GM13977 (cell line): Measurements from ENCODE around the gene PLCG1.

Experiments used
- DNase-seq: peaks from one replicate; pipeline ENCODE4 v3.0.0; 2012; ENCODE audit warnings: low spot score
- CTCF ChIP-seq: IDR thresholded peaks from 2 replicates; pipeline ENCODE4 v1.5.1; 2012; ENCODE audit warnings: mild to moderate bottlenecking, control low read depth; ENCODE audit not compliant: insufficient read depth; ENCODE audit errors: extremely low read depth, missing control alignments
- in situ Hi-C: fragments of 300-500 bp; cut with MboI; formaldehyde crosslinking; loops from one replicate; pipeline ENCODE4 v1.12.0; 2022; ENCODE audit warnings: low sequenced_read_pairs, low pct_unique_long_range_greater_than_20kb, mixed read lengths, inconsistent platforms; ENCODE audit not compliant: unreplicated experiment

PLCG1 gene

GRCh38 chr20:41179961-41180360, 42.6 kb downstream of the PLCG1 start:
- no peak for DNase-seq
- TF ChIP-seq CTCF: no peak
- in situ Hi-C loops: loop anchor here (5.0 kb wide), 1 partner anchor 162 kb away; the partner anchor contains the start of gene LPIN3

- no peak for DNase-seq
- TF ChIP-seq CTCF: no peak
- in situ Hi-C loops: no loop called here
These were observed 43.4 kb downstream of the PLCG1 start for GRCh38 chr20:41180599-41181333.

- DNase-seq: no peak
- TF ChIP-seq CTCF: no peak
- in situ Hi-C loops: no loop called here
These were observed 44.2 kb downstream of the PLCG1 start for GRCh38 chr20:41181567-41181966.

- in situ Hi-C loops: no loop called here
- no peak for TF ChIP-seq CTCF
- no peak for DNase-seq
These were observed 45.2 kb downstream of the PLCG1 start for GRCh38 chr20:41182296-41183212.

- in situ Hi-C loops: no loop called here
- no peak for TF ChIP-seq CTCF
- DNase-seq: no peak
These were observed 46.0 kb downstream of the PLCG1 start for GRCh38 chr20:41183391-41183790.

GRCh38 chr20:41183831-41184230, 46.5 kb downstream of the PLCG1 start:
- in situ Hi-C loops: no loop called here
- DNase-seq: no peak
- no peak for TF ChIP-seq CTCF
